ENCODE results near the gene GNB1L. TPM values are rescaled to one million over a fixed set of nuclear protein-coding genes. Genes with fewer than 3 reads are reported as not detected.

The GNB1L gene
- total RNA-seq, 1 experiment from 2014 or later: 18.0 TPM

DNA sequence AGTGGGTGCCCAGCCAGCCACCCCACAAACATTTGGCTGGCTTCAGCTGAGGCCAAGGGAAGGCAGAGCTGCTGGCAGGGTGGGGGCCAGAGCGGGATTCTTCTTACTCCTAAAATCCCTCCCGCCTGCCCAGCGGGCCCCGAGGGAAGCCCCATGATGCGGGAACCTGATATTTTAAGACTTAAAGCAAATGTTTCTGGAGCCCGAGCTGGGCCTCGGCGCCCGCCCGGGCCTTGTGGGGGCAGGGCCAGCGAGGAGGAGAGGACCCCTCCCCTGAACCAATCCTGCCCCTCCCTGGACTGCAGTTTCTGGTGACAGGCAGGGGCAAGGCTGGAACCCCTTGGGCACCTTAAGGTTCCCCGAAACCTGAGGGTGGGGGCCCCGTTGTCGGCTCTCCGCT lies 114.1 kb downstream of the GNB1L start:
- no peaks in the 10 kb centered on the region for H3K9me3 Mint-ChIP-seq
- DNase-seq (ENCODE audit: low spot score) (no peak), ATAC-seq (no peak)
- H3K36me3 Mint-ChIP-seq: no peaks in the 10 kb centered on the region
- ChIA-PET CTCF (interaction anchor here (0.7 to 3.0 kb wide), 8 partner anchors 10 to 213 kb away, joined by 3 to 28 read pairs (median 4); partner anchors contain the start of gene GP1BB), POLR2A (no interaction called here)
- H3K27me3 Mint-ChIP-seq (ENCODE audit: low read depth): no peaks in the 10 kb centered on the region
- no peak overlapping the region for H3K27ac Mint-ChIP-seq
- H3K4me3 Mint-ChIP-seq: no peak overlapping the region
- TF ChIP-seq ATF1 (CRISPR knock-in tag; IDR thresholded peaks at IDR 0.05): no peak
- TF ChIP-seq MYBL2 (CRISPR knock-in tag; IDR thresholded peaks at IDR 0.05): no peak
- no peak for TF ChIP-seq ZNF671 (CRISPR knock-in tag; IDR thresholded peaks at IDR 0.05)
- TF ChIP-seq OVOL2 (CRISPR knock-in tag; IDR thresholded peaks at IDR 0.05; ENCODE audit: borderline replicate concordance): no peak
- no peak for TF ChIP-seq USF2 (CRISPR knock-in tag; IDR thresholded peaks at IDR 0.05)
- TF ChIP-seq, protein P1, sequence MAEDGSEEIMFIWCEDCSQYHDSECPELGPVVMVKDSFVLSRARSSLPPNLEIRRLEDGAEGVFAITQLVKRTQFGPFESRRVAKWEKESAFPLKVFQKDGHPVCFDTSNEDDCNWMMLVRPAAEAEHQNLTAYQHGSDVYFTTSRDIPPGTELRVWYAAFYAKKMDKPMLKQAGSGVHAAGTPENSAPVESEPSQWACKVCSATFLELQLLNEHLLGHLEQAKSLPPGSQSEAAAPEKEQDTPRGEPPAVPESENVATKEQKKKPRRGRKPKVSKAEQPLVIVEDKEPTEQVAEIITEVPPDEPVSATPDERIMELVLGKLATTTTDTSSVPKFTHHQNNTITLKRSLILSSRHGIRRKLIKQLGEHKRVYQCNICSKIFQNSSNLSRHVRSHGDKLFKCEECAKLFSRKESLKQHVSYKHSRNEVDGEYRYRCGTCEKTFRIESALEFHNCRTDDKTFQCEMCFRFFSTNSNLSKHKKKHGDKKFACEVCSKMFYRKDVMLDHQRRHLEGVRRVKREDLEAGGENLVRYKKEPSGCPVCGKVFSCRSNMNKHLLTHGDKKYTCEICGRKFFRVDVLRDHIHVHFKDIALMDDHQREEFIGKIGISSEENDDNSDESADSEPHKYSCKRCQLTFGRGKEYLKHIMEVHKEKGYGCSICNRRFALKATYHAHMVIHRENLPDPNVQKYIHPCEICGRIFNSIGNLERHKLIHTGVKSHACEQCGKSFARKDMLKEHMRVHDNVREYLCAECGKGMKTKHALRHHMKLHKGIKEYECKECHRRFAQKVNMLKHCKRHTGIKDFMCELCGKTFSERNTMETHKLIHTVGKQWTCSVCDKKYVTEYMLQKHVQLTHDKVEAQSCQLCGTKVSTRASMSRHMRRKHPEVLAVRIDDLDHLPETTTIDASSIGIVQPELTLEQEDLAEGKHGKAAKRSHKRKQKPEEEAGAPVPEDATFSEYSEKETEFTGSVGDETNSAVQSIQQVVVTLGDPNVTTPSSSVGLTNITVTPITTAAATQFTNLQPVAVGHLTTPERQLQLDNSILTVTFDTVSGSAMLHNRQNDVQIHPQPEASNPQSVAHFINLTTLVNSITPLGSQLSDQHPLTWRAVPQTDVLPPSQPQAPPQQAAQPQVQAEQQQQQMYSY (CRISPR knock-in tag; IDR thresholded peaks at IDR 0.05): no peak
- no peak for TF ChIP-seq CBFB (CRISPR knock-in tag; IDR thresholded peaks at IDR 0.05; ENCODE audit: low read depth)
- TF ChIP-seq RORB (CRISPR knock-in tag; IDR thresholded peaks at IDR 0.05): no peak
- no peak for TF ChIP-seq MLX (CRISPR knock-in tag; IDR thresholded peaks at IDR 0.05)
- TF ChIP-seq, protein P2, sequence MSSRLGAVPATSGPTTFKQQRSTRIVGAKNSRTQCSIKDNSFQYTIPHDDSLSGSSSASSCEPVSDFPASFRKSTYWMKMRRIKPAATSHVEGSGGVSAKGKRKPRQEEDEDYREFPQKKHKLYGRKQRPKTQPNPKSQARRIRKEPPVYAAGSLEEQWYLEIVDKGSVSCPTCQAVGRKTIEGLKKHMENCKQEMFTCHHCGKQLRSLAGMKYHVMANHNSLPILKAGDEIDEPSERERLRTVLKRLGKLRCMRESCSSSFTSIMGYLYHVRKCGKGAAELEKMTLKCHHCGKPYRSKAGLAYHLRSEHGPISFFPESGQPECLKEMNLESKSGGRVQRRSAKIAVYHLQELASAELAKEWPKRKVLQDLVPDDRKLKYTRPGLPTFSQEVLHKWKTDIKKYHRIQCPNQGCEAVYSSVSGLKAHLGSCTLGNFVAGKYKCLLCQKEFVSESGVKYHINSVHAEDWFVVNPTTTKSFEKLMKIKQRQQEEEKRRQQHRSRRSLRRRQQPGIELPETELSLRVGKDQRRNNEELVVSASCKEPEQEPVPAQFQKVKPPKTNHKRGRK (CRISPR knock-in tag; IDR thresholded peaks at IDR 0.05; ENCODE audit: borderline replicate concordance): no peak
- TF ChIP-seq HMGA2 (CRISPR knock-in tag; IDR thresholded peaks at IDR 0.05): no peak
- TF ChIP-seq, protein P3, sequence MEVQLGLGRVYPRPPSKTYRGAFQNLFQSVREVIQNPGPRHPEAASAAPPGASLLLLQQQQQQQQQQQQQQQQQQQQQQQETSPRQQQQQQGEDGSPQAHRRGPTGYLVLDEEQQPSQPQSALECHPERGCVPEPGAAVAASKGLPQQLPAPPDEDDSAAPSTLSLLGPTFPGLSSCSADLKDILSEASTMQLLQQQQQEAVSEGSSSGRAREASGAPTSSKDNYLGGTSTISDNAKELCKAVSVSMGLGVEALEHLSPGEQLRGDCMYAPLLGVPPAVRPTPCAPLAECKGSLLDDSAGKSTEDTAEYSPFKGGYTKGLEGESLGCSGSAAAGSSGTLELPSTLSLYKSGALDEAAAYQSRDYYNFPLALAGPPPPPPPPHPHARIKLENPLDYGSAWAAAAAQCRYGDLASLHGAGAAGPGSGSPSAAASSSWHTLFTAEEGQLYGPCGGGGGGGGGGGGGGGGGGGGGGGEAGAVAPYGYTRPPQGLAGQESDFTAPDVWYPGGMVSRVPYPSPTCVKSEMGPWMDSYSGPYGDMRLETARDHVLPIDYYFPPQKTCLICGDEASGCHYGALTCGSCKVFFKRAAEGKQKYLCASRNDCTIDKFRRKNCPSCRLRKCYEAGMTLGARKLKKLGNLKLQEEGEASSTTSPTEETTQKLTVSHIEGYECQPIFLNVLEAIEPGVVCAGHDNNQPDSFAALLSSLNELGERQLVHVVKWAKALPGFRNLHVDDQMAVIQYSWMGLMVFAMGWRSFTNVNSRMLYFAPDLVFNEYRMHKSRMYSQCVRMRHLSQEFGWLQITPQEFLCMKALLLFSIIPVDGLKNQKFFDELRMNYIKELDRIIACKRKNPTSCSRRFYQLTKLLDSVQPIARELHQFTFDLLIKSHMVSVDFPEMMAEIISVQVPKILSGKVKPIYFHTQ (CRISPR knock-in tag; IDR thresholded peaks at IDR 0.05): no peak
- TF ChIP-seq ESRRA (CRISPR knock-in tag; IDR thresholded peaks at IDR 0.05; ENCODE audit: borderline replicate concordance): no peak
- TF ChIP-seq, protein P4, sequence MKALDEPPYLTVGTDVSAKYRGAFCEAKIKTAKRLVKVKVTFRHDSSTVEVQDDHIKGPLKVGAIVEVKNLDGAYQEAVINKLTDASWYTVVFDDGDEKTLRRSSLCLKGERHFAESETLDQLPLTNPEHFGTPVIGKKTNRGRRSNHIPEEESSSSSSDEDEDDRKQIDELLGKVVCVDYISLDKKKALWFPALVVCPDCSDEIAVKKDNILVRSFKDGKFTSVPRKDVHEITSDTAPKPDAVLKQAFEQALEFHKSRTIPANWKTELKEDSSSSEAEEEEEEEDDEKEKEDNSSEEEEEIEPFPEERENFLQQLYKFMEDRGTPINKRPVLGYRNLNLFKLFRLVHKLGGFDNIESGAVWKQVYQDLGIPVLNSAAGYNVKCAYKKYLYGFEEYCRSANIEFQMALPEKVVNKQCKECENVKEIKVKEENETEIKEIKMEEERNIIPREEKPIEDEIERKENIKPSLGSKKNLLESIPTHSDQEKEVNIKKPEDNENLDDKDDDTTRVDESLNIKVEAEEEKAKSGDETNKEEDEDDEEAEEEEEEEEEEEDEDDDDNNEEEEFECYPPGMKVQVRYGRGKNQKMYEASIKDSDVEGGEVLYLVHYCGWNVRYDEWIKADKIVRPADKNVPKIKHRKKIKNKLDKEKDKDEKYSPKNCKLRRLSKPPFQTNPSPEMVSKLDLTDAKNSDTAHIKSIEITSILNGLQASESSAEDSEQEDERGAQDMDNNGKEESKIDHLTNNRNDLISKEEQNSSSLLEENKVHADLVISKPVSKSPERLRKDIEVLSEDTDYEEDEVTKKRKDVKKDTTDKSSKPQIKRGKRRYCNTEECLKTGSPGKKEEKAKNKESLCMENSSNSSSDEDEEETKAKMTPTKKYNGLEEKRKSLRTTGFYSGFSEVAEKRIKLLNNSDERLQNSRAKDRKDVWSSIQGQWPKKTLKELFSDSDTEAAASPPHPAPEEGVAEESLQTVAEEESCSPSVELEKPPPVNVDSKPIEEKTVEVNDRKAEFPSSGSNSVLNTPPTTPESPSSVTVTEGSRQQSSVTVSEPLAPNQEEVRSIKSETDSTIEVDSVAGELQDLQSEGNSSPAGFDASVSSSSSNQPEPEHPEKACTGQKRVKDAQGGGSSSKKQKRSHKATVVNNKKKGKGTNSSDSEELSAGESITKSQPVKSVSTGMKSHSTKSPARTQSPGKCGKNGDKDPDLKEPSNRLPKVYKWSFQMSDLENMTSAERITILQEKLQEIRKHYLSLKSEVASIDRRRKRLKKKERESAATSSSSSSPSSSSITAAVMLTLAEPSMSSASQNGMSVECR (CRISPR knock-in tag; IDR thresholded peaks at IDR 0.05; ENCODE audit: borderline replicate concordance): no peak
- 0 out of 2 replicates have a peak, but pooled peaks cover 2% of the 10 kb centered on the region for H3K4me1 Mint-ChIP-seq

Measured in WTC11 (cell line).